ENCODE data around the gene KBTBD12. TPM values are rescaled to one million over a fixed set of nuclear protein-coding genes. Genes with fewer than 3 reads are reported as not detected.

Gene KBTBD12
- total RNA-seq, 1 donor from 2014 or later: not detected

GRCh38 chr3:127991681-127992080 lies 76.6 kb downstream of the KBTBD12 start:
- no peak overlapping the region for H3K4me3 Mint-ChIP-seq
- H3K27me3 Mint-ChIP-seq (ENCODE audit: insufficient read depth, low read depth): peaks cover 3% of the 10 kb centered on the region
- Histone ChIP-seq H3K9ac (no peak overlapping the region), H3K79me2 (ENCODE audit: low read depth) (no peaks in the 10 kb centered on the region), H3K36me3 (no peaks in the 10 kb centered on the region), H3K9me3 (ENCODE audit: low read depth) (no peaks in the 10 kb centered on the region), H3F3A (ENCODE audit: low read depth) (no peaks in the 10 kb centered on the region), H3K4me3 (no peak overlapping the region), H3K4me1 (no peaks in the 10 kb centered on the region), H3K27me3 (no peaks in the 10 kb centered on the region), H3K4me2 (no peak overlapping the region), H4K20me1 (ENCODE audit: low read depth) (no peaks in the 10 kb centered on the region), H2AFZ (replicated peaks) (no peak overlapping the region), H3K27ac (no peak overlapping the region)
- TF ChIP-seq EZH2phosphoT487 (IDR thresholded peaks at IDR 0.05): no peak
- no peak for TF ChIP-seq EZH2 (IDR thresholded peaks at IDR 0.05)
- no peak for TF ChIP-seq CTCF (IDR thresholded peaks at IDR 0.05)
- H3K9me3 Mint-ChIP-seq: no peaks in the 10 kb centered on the region
- no peak for DNase-seq (ENCODE audit: low spot score)
- H3K27ac Mint-ChIP-seq: no peak overlapping the region
- no peaks in the 10 kb centered on the region for H3K36me3 Mint-ChIP-seq
- peaks cover 2% of the 10 kb centered on the region for H3K4me1 Mint-ChIP-seq

DNA sequence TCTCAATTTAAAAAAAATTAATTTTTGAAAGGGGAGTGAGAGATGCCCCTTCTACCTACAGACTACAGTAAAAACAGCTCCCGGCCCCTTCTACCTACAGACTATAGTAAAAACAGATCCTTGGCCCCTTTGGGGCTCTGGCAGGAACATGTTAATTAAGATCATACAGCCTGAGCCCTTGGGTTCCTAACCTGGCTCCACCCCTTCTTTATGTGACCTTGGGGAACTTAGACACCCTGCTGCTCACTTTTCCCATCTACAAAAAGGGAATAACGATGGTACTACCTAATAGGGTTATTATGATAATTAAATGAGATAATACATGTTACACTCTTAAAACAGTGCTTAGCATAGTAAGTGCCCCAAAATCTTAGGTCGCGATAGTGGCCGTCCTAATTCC lies 77.1 kb downstream of the KBTBD12 start:
- H3K4me3 Mint-ChIP-seq: no peak overlapping the region
- no peak overlapping the region for H3K4me3 ChIP-seq
- no peak overlapping the region for H3K4me2 ChIP-seq
- peaks cover 3% of the 10 kb centered on the region for H3K27me3 Mint-ChIP-seq (ENCODE audit: insufficient read depth, low read depth)
- no peak overlapping the region for H3K27ac ChIP-seq
- no peaks in the 10 kb centered on the region for H3K9me3 Mint-ChIP-seq
- H3F3A ChIP-seq (ENCODE audit: low read depth): no peaks in the 10 kb centered on the region
- H3K9ac ChIP-seq: no peak overlapping the region
- no peaks in the 10 kb centered on the region for H3K79me2 ChIP-seq (ENCODE audit: low read depth)
- H3K4me1 Mint-ChIP-seq: peaks cover 2% of the 10 kb centered on the region
- no peaks in the 10 kb centered on the region for H3K4me1 ChIP-seq
- no peak overlapping the region for H3K27ac Mint-ChIP-seq
- no peaks in the 10 kb centered on the region for H4K20me1 ChIP-seq (ENCODE audit: low read depth)
- TF ChIP-seq EZH2phosphoT487 (IDR thresholded peaks at IDR 0.05): no peak
- TF ChIP-seq CTCF (IDR thresholded peaks at IDR 0.05): no peak
- TF ChIP-seq EZH2 (IDR thresholded peaks at IDR 0.05): no peak
- no peaks in the 10 kb centered on the region for H3K36me3 ChIP-seq
- no peaks in the 10 kb centered on the region for H3K9me3 ChIP-seq (ENCODE audit: low read depth)
- no peaks in the 10 kb centered on the region for H3K36me3 Mint-ChIP-seq
- no peak for DNase-seq (ENCODE audit: low spot score)
- no peak overlapping the region for H2AFZ ChIP-seq (replicated peaks)
- no peaks in the 10 kb centered on the region for H3K27me3 ChIP-seq

DNA sequence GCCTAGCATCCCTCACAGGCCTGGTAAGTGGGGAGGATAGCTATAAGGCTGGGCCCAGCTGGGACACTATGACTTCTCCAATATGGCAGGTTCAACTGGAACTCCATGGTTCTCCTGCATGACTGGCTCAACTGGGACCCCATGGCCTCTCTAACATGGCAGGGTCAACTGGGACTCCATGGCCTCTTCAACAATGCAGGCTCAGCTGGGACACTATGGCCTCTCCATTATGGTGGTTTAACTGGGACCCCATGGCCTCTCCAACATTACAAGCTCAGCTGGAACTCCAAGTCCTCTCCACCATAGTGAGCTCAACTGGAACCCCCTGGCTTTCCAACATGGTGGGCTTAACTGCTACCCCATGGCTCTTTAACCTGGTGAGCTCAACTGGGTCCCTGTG lies 79.0 kb downstream of the KBTBD12 start:
- Histone ChIP-seq H3K9me3 (ENCODE audit: low read depth) (no peaks in the 10 kb centered on the region), H3K4me3 (no peak overlapping the region), H3K9ac (no peak overlapping the region), H3K27ac (no peak overlapping the region), H3K36me3 (no peaks in the 10 kb centered on the region), H3K27me3 (no peaks in the 10 kb centered on the region), H4K20me1 (ENCODE audit: low read depth) (no peaks in the 10 kb centered on the region), H3K79me2 (ENCODE audit: low read depth) (no peaks in the 10 kb centered on the region), H3F3A (ENCODE audit: low read depth) (no peaks in the 10 kb centered on the region), H3K4me2 (no peak overlapping the region), H2AFZ (replicated peaks) (no peak overlapping the region), H3K4me1 (no peaks in the 10 kb centered on the region)
- H3K9me3 Mint-ChIP-seq: no peaks in the 10 kb centered on the region
- TF ChIP-seq CTCF (IDR thresholded peaks at IDR 0.05) (no peak), EZH2 (IDR thresholded peaks at IDR 0.05) (no peak), EZH2phosphoT487 (IDR thresholded peaks at IDR 0.05) (no peak)
- no peak for DNase-seq (ENCODE audit: low spot score)
- no peaks in the 10 kb centered on the region for H3K36me3 Mint-ChIP-seq
- H3K4me1 Mint-ChIP-seq: peaks cover 2% of the 10 kb centered on the region
- peaks cover 3% of the 10 kb centered on the region for H3K27me3 Mint-ChIP-seq (ENCODE audit: insufficient read depth, low read depth)
- H3K4me3 Mint-ChIP-seq: no peak overlapping the region
- no peak overlapping the region for H3K27ac Mint-ChIP-seq
